MG63 (cell line): ENCODE results near the gene FPR2. TPM values are rescaled to one million over a fixed set of nuclear protein-coding genes. Genes with fewer than 3 reads are reported as not detected.

Source experiments
- DNase-seq: peaks from one replicate; pipeline ENCODE4 v3.0.0-alpha.2; 2020
- H3K27me3 ChIP-seq: fragments of 250-450 bp; sonication (Bioruptor Pico); 2 replicates; pipeline ENCODE4 v1.5.1; 2020; ENCODE audit warnings: mild to moderate bottlenecking, moderate library complexity
- H3K36me3 ChIP-seq: fragments of 250-450 bp; sonication (Bioruptor Pico); 2 replicates; pipeline ENCODE4 v1.5.1; 2020; ENCODE audit warnings: mild to moderate bottlenecking, moderate library complexity
- H3K4me3 ChIP-seq: fragments of 250-450 bp; sonication (Bioruptor Pico); 2 replicates; pipeline ENCODE4 v1.5.1; 2020; ENCODE audit warnings: mild to moderate bottlenecking, moderate library complexity
- H3K9me3 ChIP-seq: fragments of 250-450 bp; sonication (Bioruptor Pico); 2 replicates; pipeline ENCODE4 v1.5.1; 2020; ENCODE audit warnings: mild to moderate bottlenecking, moderate library complexity
- total RNA-seq: library from RNA; depleted of rRNA; stranded (reverse); fragments of >200 nt; shearing (Covaris generic); gene quantifications from 2 replicates; pipeline ENCODE4 v1.2.3, GENCODE V29; 2014; ENCODE audit warnings: low replicate concordance; rRNA removed

Gene FPR2
- total RNA-seq, 1 experiment from 2014 or later: not detected

- Histone ChIP-seq H3K27me3 (peaks cover 2% of the 10 kb centered on the region; the same call in 1 of the 2 replicates), H3K4me3 (no peak overlapping the region), H3K36me3 (no peaks in the 10 kb centered on the region), H3K9me3 (no peaks in the 10 kb centered on the region)
- no peak for DNase-seq
Observed at GRCh38 chr19:51807925-51808324, 46.9 kb downstream of the FPR2 start.

DNA sequence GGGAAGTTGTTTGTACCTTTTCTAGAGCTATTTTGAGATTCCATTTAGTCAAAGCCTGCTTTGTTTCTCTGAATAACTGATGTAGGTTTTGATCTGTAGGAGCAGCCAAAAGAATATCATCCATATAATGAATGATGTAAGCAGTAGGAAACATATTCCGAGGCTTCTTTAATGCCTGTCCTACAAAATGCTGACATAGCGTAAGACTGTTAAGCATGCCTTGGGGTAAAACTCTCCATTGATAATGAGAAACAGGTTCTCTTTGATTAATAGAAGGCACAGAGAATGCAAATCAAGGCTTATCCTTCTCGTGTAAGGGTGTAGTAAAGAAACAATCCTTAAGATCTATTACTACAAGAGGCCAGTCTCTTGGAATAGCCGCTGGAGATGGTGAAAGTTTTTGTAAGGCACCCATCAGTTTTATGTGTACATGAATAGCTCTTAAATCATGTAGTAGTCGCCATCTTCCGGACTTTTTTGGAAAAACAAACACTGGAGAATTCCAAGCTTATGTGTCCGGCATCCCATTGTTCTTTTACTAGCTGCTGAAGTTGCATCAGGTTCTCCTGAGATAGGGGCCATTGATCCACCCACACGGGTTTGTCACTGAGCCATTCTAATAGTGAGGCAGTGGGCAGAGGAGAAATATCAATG lies 47.5 kb downstream of the FPR2 start:
- Histone ChIP-seq H3K4me3 (no peak overlapping the region), H3K9me3 (no peaks in the 10 kb centered on the region), H3K36me3 (no peaks in the 10 kb centered on the region), H3K27me3 (no peaks in the 10 kb centered on the region; the same call in 1 of the 2 replicates)
- no peak for DNase-seq

- H3K27me3 ChIP-seq: no peaks in the 10 kb centered on the region; the same call in 1 of the 2 replicates
- no peak overlapping the region for H3K4me3 ChIP-seq
- no peaks in the 10 kb centered on the region for H3K9me3 ChIP-seq
- no peaks in the 10 kb centered on the region for H3K36me3 ChIP-seq
- DNase-seq: no peak
Observed at GRCh38 chr19:51809787-51810186, 48.8 kb downstream of the FPR2 start.

DNA sequence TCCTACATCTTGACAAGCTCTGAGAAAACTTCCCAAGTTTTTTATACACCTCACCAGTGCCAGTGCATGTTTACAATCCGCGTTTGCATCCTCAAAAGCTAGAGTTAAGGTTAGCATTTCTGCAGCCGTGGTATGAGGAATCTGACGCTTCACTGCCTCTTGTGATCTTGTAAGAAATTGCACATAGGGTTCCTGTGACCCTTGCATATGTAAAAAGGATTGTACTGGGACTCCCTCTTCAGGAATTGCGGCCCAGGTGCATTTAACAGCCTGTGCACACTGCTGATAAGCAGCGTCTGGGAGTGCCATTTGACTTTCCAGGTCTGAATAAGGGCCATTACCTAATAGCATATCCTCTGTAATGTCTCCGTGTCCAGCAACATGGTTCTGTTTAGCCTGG lies 49.2 kb downstream of the FPR2 start:
- H3K27me3 ChIP-seq: no peaks in the 10 kb centered on the region; the same call in 1 of the 2 replicates
- H3K36me3 ChIP-seq: no peaks in the 10 kb centered on the region
- no peak overlapping the region for H3K4me3 ChIP-seq
- H3K9me3 ChIP-seq: no peaks in the 10 kb centered on the region
- no peak for DNase-seq

GRCh38 chr19:51811344-51811743 lies 50.4 kb downstream of the FPR2 start:
- Histone ChIP-seq H3K9me3 (no peaks in the 10 kb centered on the region), H3K27me3 (no peaks in the 10 kb centered on the region; the same call in 1 of the 2 replicates), H3K36me3 (no peaks in the 10 kb centered on the region), H3K4me3 (no peak overlapping the region)
- DNase-seq: no peak

DNA sequence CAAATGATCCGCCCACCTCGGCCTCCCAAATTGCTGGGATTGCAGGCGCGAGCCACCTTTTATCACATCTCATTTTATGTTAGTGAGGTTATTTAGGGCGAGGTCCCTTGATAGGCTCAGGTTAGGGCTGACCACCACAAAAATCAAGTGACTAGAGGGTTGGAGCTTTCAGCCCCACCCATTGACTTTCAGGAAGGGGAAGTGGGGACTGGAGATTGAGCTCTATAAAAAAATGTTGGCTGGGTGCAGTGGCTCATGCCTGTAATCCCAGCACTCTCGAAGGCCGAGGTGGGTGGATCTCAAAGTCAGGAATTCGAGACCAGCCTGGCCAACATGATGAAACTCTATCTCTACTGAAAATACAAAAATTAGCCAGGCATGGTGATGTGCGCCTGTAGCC lies 54.1 kb downstream of the FPR2 start:
- Histone ChIP-seq H3K4me3 (no peak overlapping the region), H3K36me3 (no peaks in the 10 kb centered on the region), H3K9me3 (no peaks in the 10 kb centered on the region), H3K27me3 (no peaks in the 10 kb centered on the region)
- DNase-seq: no peak

- Histone ChIP-seq H3K27me3 (no peaks in the 10 kb centered on the region), H3K9me3 (no peaks in the 10 kb centered on the region), H3K4me3 (no peak overlapping the region), H3K36me3 (no peaks in the 10 kb centered on the region)
- DNase-seq: no peak
Observed at GRCh38 chr19:51816711-51817110, 55.7 kb downstream of the FPR2 start.

GRCh38 chr19:51820011-51820410 lies 59.0 kb downstream of the FPR2 start:
- Histone ChIP-seq H3K27me3 (no peaks in the 10 kb centered on the region), H3K9me3 (no peaks in the 10 kb centered on the region), H3K36me3 (no peaks in the 10 kb centered on the region), H3K4me3 (no peak overlapping the region)
- DNase-seq: no peak

Other genes starting within 250 kb of the FPR2 start
- not detected in 2 replicates for gene SIGLEC6, start 229.5 kb upstream of the FPR2 start, total RNA-seq
- gene ZNF175, start 189.9 kb upstream of the FPR2 start, total RNA-seq: 2.9 and 10.9 TPM in 2 replicates
- gene SIGLEC5, start 130.8 kb upstream of the FPR2 start, total RNA-seq: not detected in 2 replicates
- gene SIGLEC14, start 114.4 kb upstream of the FPR2 start, total RNA-seq: not detected in 2 replicates
- gene SPACA6, start 67.8 kb upstream of the FPR2 start, total RNA-seq: 8.2 and 31.7 TPM in 2 replicates
- gene HAS1, start 37.2 kb upstream of the FPR2 start, total RNA-seq: not detected in 2 replicates
- not detected in 2 replicates for gene FPR1, start 9.3 kb upstream of the FPR2 start, total RNA-seq
- gene FPR3, start 34.0 kb downstream of the FPR2 start, total RNA-seq: not detected in 2 replicates
- 1.3 and 2.0 TPM in 2 replicates for gene ZNF577, start 126.8 kb downstream of the FPR2 start, total RNA-seq
- gene ZNF649, start 143.8 kb downstream of the FPR2 start, total RNA-seq: 6.6 and 7.4 TPM in 2 replicates
- gene ZNF613, start 166.3 kb downstream of the FPR2 start, total RNA-seq: 0.84 and 3.0 TPM in 2 replicates
- 3.0 and 4.8 TPM in 2 replicates for gene ZNF350, start 225.7 kb downstream of the FPR2 start, total RNA-seq
- gene ZNF615, start 247.0 kb downstream of the FPR2 start, total RNA-seq: 5.6 and 8.4 TPM in 2 replicates